Measurements from ENCODE around the gene UXT. TPM values are rescaled to one million over a fixed set of nuclear protein-coding genes. Genes with fewer than 3 reads are reported as not detected.

Gene UXT
- total RNA-seq, 2 experiments from 2014 or later: 171 to 284 TPM

DNA sequence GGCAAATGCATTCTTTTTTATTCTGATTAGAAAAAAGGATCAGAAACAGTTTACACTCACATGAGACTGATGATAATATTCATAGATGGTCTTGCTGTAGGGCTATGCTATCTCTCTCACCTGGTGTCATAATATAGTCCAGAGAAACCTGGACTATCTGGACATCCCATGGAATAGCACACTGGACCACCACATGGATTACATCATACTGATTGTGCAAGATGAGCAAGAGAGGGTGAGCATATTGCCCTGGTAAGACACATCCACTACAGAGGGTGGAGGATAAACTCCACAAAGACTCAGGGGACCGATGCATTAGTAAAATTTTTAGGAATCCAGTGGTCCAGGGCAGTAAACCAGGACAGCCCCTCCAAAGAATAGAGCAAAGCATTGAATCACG lies 47.5 kb downstream of the UXT start:
- CTCF ChIA-PET (ENCODE audit: unreplicated experiment): no interaction called here

DNA sequence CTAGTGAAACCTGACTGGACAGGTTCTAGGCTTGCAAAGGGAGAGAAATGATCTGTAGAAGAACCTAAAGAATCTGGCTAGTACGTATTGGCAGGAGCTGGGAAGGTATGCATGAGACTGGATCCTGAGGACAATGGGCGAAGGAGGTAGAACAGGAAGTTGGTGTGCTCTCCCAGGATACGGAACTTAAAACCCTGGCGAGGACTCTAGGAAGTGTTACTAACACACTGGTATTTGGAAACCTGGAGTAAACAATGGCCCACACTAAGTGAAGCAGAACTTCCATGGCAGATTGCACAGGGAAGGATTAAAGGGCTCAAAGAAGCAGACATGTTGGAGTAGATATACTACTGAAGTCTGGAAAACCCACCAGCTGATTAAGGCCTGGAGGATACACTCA lies 48.5 kb downstream of the UXT start:
- no peak overlapping the region for H2AFZ ChIP-seq (ENCODE audit: low read length)
- H3K27ac ChIP-seq (ENCODE audit: low read depth, low read length, poor library complexity, severe bottlenecking): no peak overlapping the region
- no peak for DNase-seq (ENCODE audit: low spot score)
- intact Hi-C loops (cut with micrococcal nuclease; ENCODE audit: unreplicated experiment): no loop called here
- H3K4me2 ChIP-seq (ENCODE audit: low read length): no peak overlapping the region
- H3K79me2 ChIP-seq (ENCODE audit: insufficient read depth, low read depth, low read length): no peaks in the 10 kb centered on the region
- TF ChIP-seq, protein P1, sequence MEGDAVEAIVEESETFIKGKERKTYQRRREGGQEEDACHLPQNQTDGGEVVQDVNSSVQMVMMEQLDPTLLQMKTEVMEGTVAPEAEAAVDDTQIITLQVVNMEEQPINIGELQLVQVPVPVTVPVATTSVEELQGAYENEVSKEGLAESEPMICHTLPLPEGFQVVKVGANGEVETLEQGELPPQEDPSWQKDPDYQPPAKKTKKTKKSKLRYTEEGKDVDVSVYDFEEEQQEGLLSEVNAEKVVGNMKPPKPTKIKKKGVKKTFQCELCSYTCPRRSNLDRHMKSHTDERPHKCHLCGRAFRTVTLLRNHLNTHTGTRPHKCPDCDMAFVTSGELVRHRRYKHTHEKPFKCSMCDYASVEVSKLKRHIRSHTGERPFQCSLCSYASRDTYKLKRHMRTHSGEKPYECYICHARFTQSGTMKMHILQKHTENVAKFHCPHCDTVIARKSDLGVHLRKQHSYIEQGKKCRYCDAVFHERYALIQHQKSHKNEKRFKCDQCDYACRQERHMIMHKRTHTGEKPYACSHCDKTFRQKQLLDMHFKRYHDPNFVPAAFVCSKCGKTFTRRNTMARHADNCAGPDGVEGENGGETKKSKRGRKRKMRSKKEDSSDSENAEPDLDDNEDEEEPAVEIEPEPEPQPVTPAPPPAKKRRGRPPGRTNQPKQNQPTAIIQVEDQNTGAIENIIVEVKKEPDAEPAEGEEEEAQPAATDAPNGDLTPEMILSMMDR (conservative IDR thresholded peaks at IDR 0.05; ENCODE audit: low read length): no peak
- no peak for TF ChIP-seq EZH2phosphoT487 (IDR thresholded peaks at IDR 0.05; ENCODE audit: borderline replicate concordance, low read depth, low read length)
- H3K36me3 ChIP-seq (ENCODE audit: insufficient read depth, low read length): no peaks in the 10 kb centered on the region
- H3K4me3 ChIP-seq (ENCODE audit: low read depth, low read length, poor library complexity, severe bottlenecking): no peak overlapping the region
- POLR2A ChIA-PET: no interaction called here
- H3K9me3 ChIP-seq (ENCODE audit: low read length): no peaks in the 10 kb centered on the region
- H3K9me2 ChIP-seq (ENCODE audit: insufficient read depth, low read length): no peaks in the 10 kb centered on the region
- H3K4me1 ChIP-seq (ENCODE audit: insufficient read depth, low read length, poor library complexity, severe bottlenecking): no peaks in the 10 kb centered on the region
- no peaks in the 10 kb centered on the region for H4K20me1 ChIP-seq (ENCODE audit: insufficient read depth, low read length)
- BruUV-seq (replicated peaks): no TSS peak
- CTCF ChIA-PET (ENCODE audit: unreplicated experiment): no interaction called here

More for the DNA sequence above, 47.5 kb downstream of the UXT start:
- Histone ChIP-seq H3K9me2 (ENCODE audit: insufficient read depth, low read length) (no peaks in the 10 kb centered on the region), H3K4me3 (ENCODE audit: low read depth, low read length, poor library complexity, severe bottlenecking) (no peak overlapping the region), H3K9me3 (ENCODE audit: low read length) (no peaks in the 10 kb centered on the region), H3K27ac (ENCODE audit: low read depth, low read length, poor library complexity, severe bottlenecking) (no peak overlapping the region), H4K20me1 (ENCODE audit: insufficient read depth, low read length) (no peaks in the 10 kb centered on the region), H3K4me1 (ENCODE audit: insufficient read depth, low read length, poor library complexity, severe bottlenecking) (no peaks in the 10 kb centered on the region), H3K79me2 (ENCODE audit: insufficient read depth, low read depth, low read length) (no peaks in the 10 kb centered on the region), H3K4me2 (ENCODE audit: low read length) (no peak overlapping the region), H2AFZ (ENCODE audit: low read length) (no peak overlapping the region), H3K36me3 (ENCODE audit: insufficient read depth, low read length) (no peaks in the 10 kb centered on the region)
- no TSS peak for BruUV-seq (replicated peaks)
- POLR2A ChIA-PET: no interaction called here
- DNase-seq (ENCODE audit: low spot score): no peak
- no peak for TF ChIP-seq EZH2phosphoT487 (IDR thresholded peaks at IDR 0.05; ENCODE audit: borderline replicate concordance, low read depth, low read length)
- TF ChIP-seq, protein P1 (conservative IDR thresholded peaks at IDR 0.05; ENCODE audit: low read length): no peak
- intact Hi-C loops (cut with micrococcal nuclease; ENCODE audit: unreplicated experiment): no loop called here

DNA sequence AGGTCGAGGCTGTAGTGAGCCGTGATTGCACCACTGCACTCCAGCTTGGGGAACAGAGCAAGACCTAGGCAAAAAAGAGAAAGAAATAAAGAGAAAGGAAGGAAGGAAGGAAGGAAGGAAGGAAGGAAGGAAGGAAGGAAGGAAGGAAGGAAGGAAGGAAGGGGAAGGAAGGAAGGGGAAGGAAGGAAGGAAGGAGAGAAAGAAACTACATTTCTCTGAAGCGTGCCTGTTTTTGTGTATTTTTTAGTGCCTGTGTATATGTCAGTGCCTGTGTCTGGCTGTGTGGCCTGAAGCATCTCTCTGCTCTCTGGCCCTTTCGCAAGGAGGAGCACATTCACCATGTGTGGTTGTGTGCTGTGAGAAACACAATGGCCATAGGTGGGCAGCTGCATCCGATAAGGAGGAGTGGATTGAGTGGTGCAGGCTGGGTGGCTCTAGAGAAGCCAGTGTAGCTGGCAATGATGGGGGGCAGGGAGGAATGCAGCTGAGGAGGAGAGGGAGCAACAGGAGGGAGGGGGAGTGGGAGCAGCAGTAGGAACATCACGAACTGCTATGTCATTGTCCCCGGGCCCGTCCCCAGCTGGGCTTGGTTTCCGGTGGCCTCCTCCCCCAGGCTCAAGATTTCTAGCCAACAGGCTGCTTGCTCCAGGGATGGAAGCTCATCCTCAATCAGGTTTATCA lies 50.7 kb downstream of the UXT start:
- no TSS peak for BruUV-seq (replicated peaks)
- intact Hi-C loops (cut with micrococcal nuclease; ENCODE audit: unreplicated experiment): no loop called here
- Histone ChIP-seq H3K36me3 (ENCODE audit: insufficient read depth, low read length) (no peaks in the 10 kb centered on the region), H3K4me2 (ENCODE audit: low read length) (no peak overlapping the region), H3K4me1 (ENCODE audit: insufficient read depth, low read length, poor library complexity, severe bottlenecking) (no peaks in the 10 kb centered on the region), H3K4me3 (ENCODE audit: low read depth, low read length, poor library complexity, severe bottlenecking) (no peak overlapping the region), H3K79me2 (ENCODE audit: insufficient read depth, low read depth, low read length) (no peaks in the 10 kb centered on the region), H2AFZ (ENCODE audit: low read length) (no peak overlapping the region), H3K9me2 (ENCODE audit: insufficient read depth, low read length) (no peaks in the 10 kb centered on the region), H3K27ac (ENCODE audit: low read depth, low read length, poor library complexity, severe bottlenecking) (no peak overlapping the region), H3K9me3 (ENCODE audit: low read length) (no peaks in the 10 kb centered on the region), H4K20me1 (ENCODE audit: insufficient read depth, low read length) (no peaks in the 10 kb centered on the region)
- CTCF ChIA-PET (ENCODE audit: unreplicated experiment): interaction anchor here (0.6 kb wide), 1 partner anchor 351 kb away, joined by 3 read pairs; no protein-coding TSS in a partner anchor
- no peak for DNase-seq (ENCODE audit: low spot score)
- no peak for TF ChIP-seq EZH2phosphoT487 (IDR thresholded peaks at IDR 0.05; ENCODE audit: borderline replicate concordance, low read depth, low read length)
- TF ChIP-seq, protein P1 (conservative IDR thresholded peaks at IDR 0.05; ENCODE audit: low read length): no peak
- POLR2A ChIA-PET: interaction anchor here (0.6 kb wide), 1 partner anchor 11 kb away, joined by 3 read pairs; no protein-coding TSS in a partner anchor

All from OCI-LY7 (cell line).